HK-2 (cell line): Measurements from ENCODE around the gene ZPBP2.
"Not testable (repeated sequence)": the region's sequence is repeated elsewhere in the genome, so short reads cannot be mapped to it uniquely, and the experiment has no call there.

Source experiments
- DNase-seq: peaks from one replicate; pipeline ENCODE4 v3.0.0-alpha.2; 2018; ENCODE audit not compliant: unreplicated experiment

ZPBP2 gene, protein sequence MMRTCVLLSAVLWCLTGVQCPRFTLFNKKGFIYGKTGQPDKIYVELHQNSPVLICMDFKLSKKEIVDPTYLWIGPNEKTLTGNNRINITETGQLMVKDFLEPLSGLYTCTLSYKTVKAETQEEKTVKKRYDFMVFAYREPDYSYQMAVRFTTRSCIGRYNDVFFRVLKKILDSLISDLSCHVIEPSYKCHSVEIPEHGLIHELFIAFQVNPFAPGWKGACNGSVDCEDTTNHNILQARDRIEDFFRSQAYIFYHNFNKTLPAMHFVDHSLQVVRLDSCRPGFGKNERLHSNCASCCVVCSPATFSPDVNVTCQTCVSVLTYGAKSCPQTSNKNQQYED

DNA sequence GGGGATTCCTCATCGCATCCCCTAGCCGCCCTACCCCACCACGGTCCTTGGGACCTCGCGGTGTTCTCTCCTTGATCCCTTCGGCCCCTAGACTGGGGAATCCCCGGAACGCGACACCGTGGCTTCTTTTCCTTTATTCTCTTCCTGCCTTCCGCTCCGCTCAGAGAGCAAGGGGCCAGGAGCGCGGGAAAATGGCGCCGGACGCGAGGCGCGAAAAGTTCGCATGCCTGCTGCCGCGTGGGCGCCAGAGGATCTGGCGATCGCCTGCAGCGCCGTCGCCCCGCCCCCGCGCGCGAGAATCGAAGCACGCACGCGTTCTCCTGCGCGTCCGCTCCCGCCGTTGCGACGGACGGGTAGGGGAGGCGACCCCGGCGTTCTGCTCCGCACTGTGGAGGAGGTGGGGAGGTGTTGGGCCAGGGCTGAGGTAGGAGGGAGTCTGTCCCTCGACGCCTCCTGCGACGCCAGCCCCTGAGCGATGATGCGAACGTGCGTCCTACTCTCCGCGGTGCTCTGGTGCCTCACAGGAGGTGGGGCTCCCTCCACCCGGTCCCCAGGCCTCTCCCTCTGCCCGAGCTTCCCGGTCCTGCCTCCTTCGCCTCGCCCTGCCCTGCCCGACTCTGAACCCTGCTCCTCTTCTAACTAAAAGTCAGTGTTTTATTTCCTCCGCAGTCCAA, at the start of gene ZPBP2:
Gene ZPBP2 (plus strand): TSS at position 323 of the 674 bp plus-strand sequence. CDS start 153 bp downstream, at position 476.
- DNase-seq: no peak

GRCh38 chr17:39818358-39819000, 49.5 kb upstream of the ZPBP2 start:
- no peak for DNase-seq

GRCh38 chr17:39820541-39820940, 47.5 kb upstream of the ZPBP2 start:
- DNase-seq: no peak

GRCh38 chr17:39820987-39821386, 47.0 kb upstream of the ZPBP2 start:
- no peak for DNase-seq

DNA sequence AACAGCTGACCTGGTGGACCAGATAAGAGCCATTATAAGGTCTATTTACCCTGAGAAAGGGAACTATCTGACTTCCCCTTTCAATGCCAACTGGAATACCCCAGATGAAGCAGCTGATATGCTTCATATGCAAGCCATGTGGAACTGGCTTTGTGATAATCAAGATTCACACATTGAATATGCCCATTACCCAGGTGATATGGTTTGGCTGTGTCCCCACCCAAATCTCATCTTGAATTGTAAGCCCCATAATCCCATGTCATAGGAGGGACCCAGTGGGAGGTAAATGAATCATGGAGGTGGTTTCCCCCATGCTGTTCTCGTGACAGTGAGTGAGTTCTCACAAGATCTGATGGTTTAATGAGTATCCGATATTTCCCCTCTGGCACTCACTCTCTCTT, 46.0 kb upstream of the ZPBP2 start:
- peak; percentile 10 for DNase-seq

- DNase-seq: no peak
Measured at GRCh38 chr17:39823407-39824054, 44.5 kb upstream of the ZPBP2 start.

DNA sequence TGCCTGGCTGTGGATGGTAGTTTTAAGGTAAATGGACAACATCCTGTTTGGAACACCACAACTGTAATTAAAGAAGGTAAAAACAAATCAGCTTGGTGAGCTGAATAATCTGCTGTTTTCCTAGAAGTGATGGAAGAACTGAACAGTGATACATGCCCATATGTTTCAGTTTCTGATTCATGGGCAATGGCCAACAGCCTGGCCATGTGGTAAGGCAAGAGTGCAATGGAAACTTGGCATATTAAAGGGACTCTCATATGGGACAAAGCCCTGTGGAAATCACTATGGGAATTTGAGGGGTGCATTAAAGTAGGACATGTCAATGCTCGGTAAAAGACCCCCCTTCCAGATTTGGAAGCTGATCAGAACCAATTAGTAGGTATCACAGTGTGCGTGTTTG, 41.7 kb upstream of the ZPBP2 start:
- no peak for DNase-seq

DNA sequence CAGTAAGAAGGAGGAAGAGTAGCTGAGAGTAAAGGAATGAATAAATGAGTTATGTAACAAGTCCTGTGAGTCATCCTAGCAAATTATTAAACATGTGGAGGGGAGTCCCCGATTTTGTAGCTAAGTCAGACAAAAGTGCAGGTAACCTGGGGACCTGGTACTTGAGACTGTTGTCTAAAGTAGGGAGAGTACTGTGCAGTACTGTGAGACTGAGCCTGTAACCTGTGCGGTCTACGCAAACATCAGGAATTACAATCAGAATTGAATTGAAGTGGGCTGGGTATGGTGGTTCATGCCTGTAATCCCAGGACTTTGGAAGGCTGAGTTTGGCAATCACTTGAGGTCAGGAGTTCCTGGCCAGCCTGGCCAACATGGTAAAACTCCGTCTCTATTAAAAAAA, 39.6 kb upstream of the ZPBP2 start:
- no peak for DNase-seq

DNA sequence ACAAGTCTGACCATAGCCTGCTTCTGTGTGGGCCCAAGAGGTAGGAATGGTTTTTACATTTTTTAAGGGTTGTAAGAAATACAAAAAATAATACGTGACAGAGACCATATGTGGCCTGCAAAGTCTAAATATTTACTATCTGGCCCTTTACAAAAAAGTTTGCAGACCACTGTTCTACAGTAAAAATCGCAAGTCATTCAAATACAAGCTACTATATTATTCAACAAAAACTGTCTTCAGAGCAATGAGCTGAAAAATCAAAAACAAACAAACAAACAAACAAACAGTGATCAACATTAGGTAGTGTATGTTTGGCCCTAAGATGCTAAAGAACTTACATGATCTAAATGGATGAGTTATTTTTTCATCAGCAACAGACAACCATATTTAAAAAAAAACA, 36.4 kb upstream of the ZPBP2 start:
- no peak for DNase-seq

DNA sequence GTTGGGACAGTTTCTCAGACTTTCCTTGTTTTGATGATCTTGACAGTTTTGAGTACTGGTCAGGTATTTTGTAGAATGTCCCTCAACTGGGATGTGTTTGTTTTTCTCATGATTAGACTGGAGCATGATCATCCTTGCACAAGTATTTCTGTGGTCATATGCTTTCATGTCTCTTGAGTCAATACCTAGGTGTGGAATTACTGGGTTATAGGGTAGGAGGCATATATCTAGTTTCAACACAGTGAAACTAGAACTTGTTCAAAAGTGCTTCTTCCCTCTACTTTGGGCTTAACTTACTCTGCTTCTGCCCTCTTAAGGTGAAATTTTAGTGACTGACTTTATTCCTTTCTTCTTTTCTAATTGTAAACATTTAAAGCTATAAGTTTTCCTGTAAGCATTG, 34.0 kb upstream of the ZPBP2 start:
- DNase-seq: no peak

- DNase-seq: no peak
Measured at GRCh38 chr17:39835038-39835786, 32.8 kb upstream of the ZPBP2 start.

GRCh38 chr17:39836117-39836516, 31.9 kb upstream of the ZPBP2 start:
- DNase-seq: no peak

- DNase-seq: no peak
Measured at GRCh38 chr17:39838057-39838456, 29.9 kb upstream of the ZPBP2 start.

DNA sequence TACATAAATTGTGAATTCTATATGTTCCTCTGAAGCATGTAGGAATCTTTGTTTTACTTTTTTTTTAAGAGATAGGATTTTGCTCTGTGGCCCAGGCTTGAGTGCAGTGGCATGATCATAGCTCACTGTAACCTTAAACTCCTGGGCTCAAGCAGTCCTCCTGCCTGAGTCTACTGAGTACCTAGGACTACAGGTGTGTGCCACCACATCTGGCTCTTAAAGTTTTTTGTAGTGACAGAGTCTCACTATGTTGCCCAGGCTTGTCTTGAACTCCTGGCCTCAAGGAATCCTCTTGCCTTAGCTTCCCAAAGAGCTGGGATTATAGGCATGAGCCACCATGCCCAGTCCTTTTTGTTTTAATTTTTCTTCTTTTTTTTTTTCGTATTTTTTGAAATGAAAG, 29.2 kb upstream of the ZPBP2 start:
- DNase-seq: no peak

DNA sequence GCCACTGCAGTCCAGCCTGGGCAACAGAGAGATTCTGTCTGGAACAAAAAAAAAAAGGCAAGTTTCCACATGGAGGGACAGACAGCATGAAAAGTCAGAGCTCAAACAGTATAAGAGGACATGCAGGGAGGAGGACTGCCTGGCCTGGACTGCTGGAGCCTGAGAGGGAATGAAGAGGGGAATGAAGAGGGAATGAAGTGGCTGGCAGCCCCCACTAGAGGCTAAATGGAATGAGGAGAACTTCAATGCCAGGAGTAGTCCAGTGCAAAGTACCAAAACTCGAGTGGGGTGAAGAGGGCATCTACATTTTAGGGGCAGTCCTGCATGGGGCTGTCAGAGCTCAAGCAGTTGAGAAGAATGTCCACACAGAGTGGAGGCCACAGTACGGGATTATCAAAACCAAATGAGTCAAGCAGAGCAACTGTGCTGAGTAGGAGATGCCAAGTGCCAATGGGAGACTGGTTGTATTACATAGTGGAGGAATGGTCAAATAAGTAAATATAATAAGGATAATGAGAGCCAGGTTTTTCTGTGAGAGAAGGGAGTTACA, 26.8 kb upstream of the ZPBP2 start:
- no peak for DNase-seq

GRCh38 chr17:39845052-39845846, 22.8 kb upstream of the ZPBP2 start:
- no peak for DNase-seq

GRCh38 chr17:39846205-39846604, 21.8 kb upstream of the ZPBP2 start:
- DNase-seq: no peak

GRCh38 chr17:39848600-39848999, 19.4 kb upstream of the ZPBP2 start:
- no peak for DNase-seq

DNA sequence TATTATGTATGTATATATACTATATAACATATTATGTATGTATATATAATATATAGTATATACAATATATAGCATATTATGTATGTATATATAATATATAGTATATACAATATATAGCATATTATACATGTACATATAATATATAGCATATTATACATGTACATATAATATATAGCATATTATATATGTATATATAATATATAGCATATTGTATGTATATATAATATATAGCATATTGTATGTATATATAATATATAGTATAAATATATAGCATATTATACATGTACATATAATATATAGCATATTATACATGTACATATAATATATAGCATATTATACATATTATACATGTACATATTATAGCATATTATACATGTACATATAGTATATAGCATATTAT, 17.8 kb upstream of the ZPBP2 start:
- not testable (repeated sequence) for DNase-seq

GRCh38 chr17:39852239-39852638, 15.8 kb upstream of the ZPBP2 start:
- no peak for DNase-seq

- DNase-seq: no peak
Measured at GRCh38 chr17:39854909-39855308, 13.1 kb upstream of the ZPBP2 start.
